RPMI8226 (cell line): ENCODE measurements around the gene SH3D19.
"Not testable (repeated sequence)": the region's sequence is repeated elsewhere in the genome, so short reads cannot be mapped to it uniquely, and the experiment has no call there.

Experiments used
- DNase-seq: peaks from one replicate; pipeline ENCODE4 v3.0.0-alpha.2; 2015

SH3D19 gene

DNA sequence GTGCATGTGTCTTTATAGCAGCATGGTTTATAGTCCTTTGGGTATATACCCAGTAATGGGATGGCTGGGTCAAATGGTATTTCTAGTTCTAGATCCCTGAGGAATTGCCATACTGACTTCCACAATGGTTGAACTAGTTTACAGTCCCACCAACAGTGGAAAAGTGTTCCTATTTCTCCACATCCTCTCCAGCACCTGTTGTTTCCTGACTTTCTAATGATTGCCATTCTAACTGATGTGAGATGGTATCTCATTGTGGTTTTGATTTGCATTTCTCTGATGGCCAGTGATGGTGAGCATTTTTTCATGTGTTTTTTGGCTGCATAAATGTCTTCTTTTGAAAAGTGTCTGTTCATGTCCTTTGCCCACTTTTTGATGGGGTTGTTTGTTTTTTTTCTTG is 56.5 kb downstream of the SH3D19 start:
- DNase-seq = not testable (repeated sequence)

- DNase-seq = no peak
Observed at GRCh38 chr4:151267822-151268535, 57.4 kb downstream of the SH3D19 start.

- DNase-seq = no peak
Observed at GRCh38 chr4:151267104-151267503, 58.3 kb downstream of the SH3D19 start.

DNA sequence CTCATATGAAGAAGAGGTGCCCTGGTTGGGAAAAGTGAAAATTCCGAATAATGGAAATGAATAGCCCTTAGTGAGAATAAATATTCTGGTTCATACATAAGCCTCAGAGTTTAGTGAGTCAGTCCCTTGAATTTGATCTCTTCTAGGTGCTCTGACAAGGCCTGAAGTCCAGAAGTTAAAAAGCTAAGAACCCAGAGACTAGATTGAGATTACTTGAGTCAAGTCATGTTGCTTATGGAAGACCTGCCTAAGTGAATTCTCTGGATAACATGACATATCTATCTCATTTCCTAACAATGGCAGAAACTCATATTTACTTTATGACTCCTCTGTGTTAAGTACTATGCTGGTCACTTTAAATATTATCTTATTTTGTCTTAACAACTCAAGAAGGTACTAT is 58.9 kb downstream of the SH3D19 start:
- no peak for DNase-seq

GRCh38 chr4:151263455-151263854 is 62.0 kb downstream of the SH3D19 start:
- DNase-seq = no peak

DNA sequence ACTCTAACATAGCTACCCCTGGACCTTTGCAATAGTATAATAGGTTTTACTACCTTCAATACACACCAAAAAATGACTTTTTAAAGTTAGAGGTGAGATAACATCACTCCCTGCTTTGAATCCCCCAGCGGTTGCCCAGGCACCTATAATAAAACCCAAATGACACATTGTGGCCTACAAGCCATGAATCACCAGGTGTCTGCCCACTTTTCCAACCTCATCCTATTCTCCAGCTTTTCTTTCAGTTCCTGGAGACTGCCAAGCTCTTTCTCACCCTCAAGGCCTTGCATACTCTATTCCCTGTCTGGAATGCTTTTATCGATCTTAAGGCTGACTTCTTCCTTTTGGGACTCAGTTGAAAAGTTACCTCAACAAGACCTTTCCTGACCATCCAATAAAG is 64.9 kb downstream of the SH3D19 start:
- no peak for DNase-seq

- no peak for DNase-seq
Observed at GRCh38 chr4:151259752-151260151, 65.7 kb downstream of the SH3D19 start.

DNA sequence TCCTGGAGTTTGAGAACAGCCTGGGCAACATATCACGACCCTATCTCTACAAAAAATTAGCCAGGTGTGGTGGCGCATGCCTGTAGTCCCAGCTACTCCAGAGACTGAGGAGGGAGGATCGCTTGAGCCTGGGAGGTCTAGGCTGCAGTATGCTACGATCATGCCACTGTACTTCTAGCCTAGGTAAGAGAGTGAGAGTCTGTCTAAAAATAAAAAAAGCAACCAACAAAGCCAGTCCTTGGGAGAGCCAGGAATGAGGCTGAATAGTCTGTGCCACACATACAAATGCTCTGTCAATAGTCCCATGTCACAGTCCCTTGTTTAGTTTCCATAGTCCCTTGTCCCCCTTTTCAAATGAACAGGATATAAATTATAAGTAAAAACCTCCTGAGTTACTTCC is 67.7 kb downstream of the SH3D19 start:
- DNase-seq = no peak

DNA sequence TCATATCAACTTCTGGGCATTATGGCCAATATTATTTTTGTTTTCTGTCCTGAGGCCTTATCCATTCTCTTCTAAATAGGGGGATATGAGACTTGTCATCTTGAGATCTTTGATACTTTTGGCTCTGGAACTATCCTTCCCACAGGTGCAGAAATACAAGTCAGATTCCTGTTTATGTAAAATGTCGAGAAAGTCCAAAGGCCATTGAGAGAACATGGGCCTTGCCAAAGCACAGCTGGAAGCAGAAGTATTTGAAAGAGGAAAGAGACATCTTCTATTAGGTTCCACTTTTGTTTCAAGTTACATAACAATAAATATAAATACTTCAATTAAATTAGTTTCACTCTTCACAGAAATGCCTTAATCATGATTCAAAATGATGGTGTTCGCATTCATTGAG is 69.3 kb downstream of the SH3D19 start:
- no peak for DNase-seq

DNA sequence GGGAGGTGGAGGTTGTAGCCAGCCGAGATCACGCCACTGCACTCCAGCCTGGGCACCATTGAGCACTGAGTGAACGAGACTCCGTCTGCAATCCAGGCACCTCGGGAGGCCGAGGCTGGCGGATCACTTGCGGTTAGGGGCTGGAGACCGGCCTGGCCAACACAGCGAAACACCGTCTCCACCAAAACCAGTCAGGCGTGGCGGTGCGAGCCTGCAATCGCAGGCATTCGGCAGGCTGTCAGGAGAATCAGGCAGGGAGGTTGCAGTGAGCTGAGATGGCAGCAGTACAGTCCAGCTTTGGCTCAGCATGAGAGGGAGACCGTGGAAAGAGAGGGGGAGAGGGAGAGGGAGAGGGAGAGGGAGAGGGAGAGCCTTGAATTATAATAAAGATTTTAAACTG is 69.7 kb downstream of the SH3D19 start:
- not testable (repeated sequence) for DNase-seq

DNA sequence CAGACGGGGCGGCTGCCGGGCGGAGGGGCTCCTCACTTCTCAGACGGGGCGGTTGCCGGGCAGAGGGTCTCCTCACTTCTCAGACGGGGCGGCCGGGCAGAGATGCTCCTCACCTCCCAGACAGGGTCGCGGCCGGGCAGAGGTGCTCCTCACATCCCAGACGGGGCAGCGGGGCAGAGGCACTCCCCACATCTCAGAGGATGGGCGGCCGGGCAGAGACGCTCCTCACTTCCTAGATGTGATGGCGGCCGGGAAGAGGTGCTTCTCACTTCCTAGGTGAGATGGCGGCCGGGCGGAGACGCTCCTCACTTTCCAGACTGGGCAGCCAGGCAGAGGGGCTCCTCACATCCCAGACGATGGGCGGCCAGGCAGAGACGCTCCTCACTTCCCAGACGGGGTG is 70.2 kb downstream of the SH3D19 start:
- DNase-seq = not testable (repeated sequence)

GRCh38 chr4:151251603-151252304 is 73.7 kb downstream of the SH3D19 start:
- DNase-seq = no peak

DNA sequence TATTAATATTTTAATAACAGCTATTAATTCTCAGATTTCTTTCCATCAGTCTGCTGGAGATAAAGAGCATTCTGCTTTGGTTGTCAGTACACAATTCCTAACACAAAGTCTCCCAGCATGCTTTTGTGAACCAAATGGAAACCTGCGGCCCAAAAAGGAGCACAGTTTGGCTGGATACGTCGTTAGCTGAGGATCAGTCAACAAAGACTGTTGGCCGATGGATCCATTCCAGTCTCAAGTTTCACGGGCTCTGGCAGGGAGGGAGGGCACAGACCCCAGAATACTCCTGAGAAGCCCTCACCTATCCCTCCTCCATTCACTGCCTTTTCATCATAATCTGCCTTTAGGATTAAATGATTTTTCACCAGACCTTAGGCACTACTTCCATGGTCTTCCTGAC is 74.7 kb downstream of the SH3D19 start:
- DNase-seq = no peak

DNA sequence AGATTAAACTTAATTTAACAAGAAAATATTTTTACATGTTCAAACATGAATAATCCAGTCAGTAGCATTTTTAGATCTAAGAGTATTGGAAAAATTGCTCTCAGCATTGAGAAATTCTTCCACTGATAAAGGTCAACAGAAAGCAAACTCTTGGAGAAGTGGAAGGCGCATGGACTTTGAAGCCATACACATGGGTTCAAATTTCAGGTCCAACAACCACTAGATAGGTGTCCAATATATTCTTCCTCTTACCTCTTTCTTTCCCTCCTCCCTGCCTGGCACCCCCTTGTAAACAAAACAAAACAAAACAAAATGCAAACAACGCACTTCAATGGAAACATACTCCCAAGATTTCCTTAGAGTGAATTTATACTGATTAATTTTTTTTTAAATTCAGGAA is 76.9 kb downstream of the SH3D19 start:
- no peak for DNase-seq

DNA sequence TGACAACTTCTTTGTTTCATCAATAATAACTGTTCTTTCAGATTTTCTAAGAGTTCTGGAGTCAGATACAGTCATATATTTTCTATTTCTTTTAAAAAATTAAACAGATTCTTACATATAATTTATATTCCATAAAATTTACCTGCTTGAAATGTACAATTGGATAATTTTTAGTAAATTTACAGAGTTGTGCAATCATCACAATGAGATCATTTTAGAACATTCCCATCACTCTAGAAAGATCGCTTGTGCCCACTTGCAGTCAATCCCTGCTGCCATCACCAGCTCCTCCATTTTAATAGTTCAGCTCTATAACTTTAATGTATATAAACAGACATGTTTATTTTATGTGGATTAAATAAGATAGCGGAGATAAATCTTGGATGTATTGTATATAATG is 78.0 kb downstream of the SH3D19 start:
- DNase-seq = no peak

DNA sequence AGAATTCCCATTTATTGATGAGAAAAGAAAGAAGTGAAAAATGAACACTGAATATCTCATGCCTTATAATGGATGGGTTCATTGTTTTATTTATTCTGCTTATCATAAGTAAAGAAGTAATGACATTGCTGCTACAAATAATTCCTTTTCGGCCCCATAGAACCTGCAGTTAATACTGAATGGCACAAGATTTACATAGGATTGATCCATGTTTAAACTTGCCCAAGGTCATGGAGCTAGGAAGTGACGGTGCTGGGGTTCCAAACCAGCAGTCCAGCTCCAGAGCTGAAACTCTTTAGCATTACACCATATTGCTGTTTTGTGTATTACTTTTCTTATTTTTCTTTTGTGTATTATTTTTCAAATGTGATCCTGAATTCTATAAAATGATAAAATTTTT is 78.7 kb downstream of the SH3D19 start:
- no peak for DNase-seq

DNA sequence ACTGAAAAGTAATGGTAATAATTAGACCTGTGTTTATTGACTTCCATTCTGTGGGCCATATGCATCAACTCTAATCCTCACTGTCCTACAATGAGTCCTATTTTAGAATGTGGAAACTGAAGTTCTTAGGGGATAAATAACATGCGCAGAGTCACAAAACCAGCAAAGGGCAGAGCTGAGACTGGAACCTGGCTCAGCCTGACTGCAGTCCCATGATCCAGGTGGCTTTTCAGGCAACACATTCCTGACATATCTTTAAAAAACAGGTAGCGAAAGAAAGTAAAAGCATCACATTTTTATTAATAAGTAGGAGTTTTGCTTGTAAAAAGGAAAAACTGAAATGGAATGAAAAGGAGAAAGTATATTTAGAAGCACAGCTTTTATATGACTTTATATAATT is 83.1 kb downstream of the SH3D19 start:
- no peak for DNase-seq

DNA sequence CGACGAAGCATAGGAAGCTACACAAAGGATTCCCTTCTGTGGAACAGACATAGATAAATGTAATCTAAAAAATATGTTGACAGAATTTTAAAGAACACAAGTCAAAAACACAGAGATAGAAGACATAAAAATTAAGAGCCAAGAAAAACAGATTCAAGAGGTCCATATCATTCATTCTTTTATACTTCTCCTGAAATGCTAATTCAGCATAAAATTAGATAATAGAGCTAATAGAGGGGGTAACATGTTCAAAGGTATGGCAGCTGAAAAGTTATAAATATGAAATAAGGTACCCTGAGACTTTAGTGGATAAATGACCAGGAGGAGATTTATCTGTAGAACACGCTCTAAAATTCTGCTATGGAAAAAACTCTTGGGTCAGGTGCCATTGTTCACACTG is 85.8 kb downstream of the SH3D19 start:
- DNase-seq = no peak

DNA sequence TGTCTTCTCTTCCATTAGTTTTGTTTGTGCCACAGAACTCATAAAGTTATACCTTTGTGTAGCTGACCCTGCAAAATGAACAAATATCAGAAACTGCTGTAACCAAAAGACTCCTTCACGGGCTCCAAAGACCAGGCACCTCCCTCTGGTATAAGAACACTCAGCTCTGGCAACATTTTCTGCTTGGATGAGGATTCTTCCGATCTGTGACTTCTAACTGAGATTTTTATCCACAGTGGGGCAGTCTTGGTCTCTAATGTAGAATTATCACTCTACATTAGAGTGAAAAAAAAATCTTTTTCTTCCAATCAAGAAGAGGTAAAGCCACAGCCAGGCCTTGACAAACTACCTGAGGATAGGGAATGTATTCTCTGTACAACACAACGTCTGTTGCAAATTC is 86.9 kb downstream of the SH3D19 start:
- no peak for DNase-seq

GRCh38 chr4:151236036-151236435 is 89.4 kb downstream of the SH3D19 start:
- DNase-seq = no peak

DNA sequence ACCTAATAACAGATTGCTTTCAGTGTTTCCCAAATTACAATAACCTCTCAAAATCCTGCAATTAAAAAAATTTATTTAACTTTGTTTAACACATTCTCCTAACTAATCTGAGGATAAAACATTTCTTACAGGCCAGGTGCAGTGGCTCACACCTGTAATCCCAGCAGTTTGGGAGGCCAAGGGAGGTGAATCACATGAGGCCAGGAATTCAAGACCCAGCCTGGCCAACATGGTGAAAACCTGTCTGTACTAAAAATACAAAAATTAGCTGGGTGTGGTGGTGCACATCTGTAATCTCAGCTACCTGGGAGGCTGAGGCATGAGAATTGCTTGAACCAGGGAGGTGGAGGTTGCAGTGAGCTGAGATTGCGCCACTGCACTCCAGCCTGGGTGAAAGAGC is 90.0 kb downstream of the SH3D19 start:
- DNase-seq = not testable (repeated sequence)

DNA sequence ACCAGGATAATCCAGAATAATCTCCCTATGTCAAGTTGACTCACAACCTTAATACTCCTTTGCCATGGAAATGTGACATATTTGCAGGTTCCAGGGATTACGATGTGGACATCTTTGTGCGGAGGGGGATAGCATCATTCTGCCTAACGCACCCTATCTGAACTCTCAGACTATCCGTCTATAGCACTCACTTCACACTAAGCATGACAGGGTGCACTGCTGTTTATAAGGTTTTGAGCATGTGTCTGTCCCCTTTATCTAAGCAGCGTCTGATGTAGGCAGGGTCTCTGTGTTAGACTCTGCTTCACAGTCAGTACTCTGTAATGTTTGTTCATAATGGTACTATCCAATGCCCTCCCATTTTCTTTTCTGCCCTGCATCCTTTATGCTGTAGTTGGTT is 91.8 kb downstream of the SH3D19 start:
- DNase-seq = no peak

GRCh38 chr4:151231915-151232595 is 93.3 kb downstream of the SH3D19 start:
- no peak for DNase-seq
